Thyroid gland (tissue), 4 donors: ENCODE results near the gene GJB1. TPM values are rescaled to one million over a fixed set of nuclear protein-coding genes. Genes with fewer than 3 reads are reported as not detected.

Source experiments
- DNase-seq, 2 donors: peaks; one replicate each; pipeline ENCODE4 v3.0.0-alpha.2; 2019
- H3K27ac ChIP-seq, 3 donors: fragments of 200-600 bp; sonication (generic); 1 replicate in 2 of 3; 2 replicates in 1 of 3; pipeline ENCODE4 v1.5.1; 2016 to 2019; ENCODE audit warnings: mild to moderate bottlenecking in 1 of 3, moderate library complexity in 1 of 3
- H3K27me3 ChIP-seq: fragments of 200-600 bp; sonication (generic); one replicate; pipeline ENCODE4 v1.5.1; 2019
- H3K36me3 ChIP-seq, 2 donors: fragments of 200-600 bp; sonication (generic); one replicate each; pipeline ENCODE4 v1.5.1; 2016 to 2019
- H3K4me1 ChIP-seq, 2 donors: fragments of 200-600 bp; sonication (generic); one replicate each; pipeline ENCODE4 v1.5.1; 2017 to 2019
- H3K4me3 ChIP-seq, 3 donors: fragments of 200-600 bp; sonication (generic); replicated peaks in 1 of 3; 1 replicate in 2 of 3; 2 replicates in 1 of 3; pipeline ENCODE4 v1.5.1; 2016; ENCODE audit warnings: mild to moderate bottlenecking in 1 of 3
- H3K9me3 ChIP-seq: fragments of 200-600 bp; sonication (generic); one replicate; pipeline ENCODE4 v1.5.1; 2017
- CTCF ChIP-seq, 6 experiments: fragments of 200-600 bp in 3 of 6; fragments of 450-650 bp in 3 of 6; sonication (generic) in 3 of 6; IDR thresholded peaks; one replicate each; pipeline ENCODE4 v1.5.1; 2016 to 2019; ENCODE audit warnings: antibody characterized with exemption in 6 of 6, mild to moderate bottlenecking in 2 of 6, inconsistent platforms in 1 of 6, moderate library complexity in 1 of 6
- POLR2A ChIP-seq, 2 donors: fragments of 450-650 bp; IDR thresholded peaks; one replicate each; pipeline ENCODE4 v1.6.1; 2017; ENCODE audit warnings: antibody characterized with exemption in 2 of 2, mild to moderate bottlenecking in 2 of 2, moderate library complexity in 1 of 2
- whole genome bisulfite sequencing, 2 donors: methylation state at CpG; one replicate each; pipeline ENCODE4 v1.1.5; 2017; 5-methylcytosine and 5-hydroxymethylcytosine counted together
- intact Hi-C: fragments of 100-400 bp; cut with DNase I; formaldehyde crosslinking; loops from one replicate; pipeline ENCODE4 v1.15.1; 2023
- total RNA-seq, 4 donors: library from RNA; depleted of rRNA; stranded (reverse); fragments of >200 nt; gene quantifications; one replicate each; pipeline ENCODE4 v1.2.3, GENCODE V29; 2016

Gene GJB1
- total RNA-seq, 4 donors from 2014 or later: not detected

GRCh38 chrX:71245159-71245558 lies 22.1 kb downstream of the GJB1 start:
- TF ChIP-seq CTCF (IDR thresholded peaks at IDR 0.05) (no peak), POLR2A (IDR thresholded peaks at IDR 0.05) (no peak)
- intact Hi-C loops: no loop called here
- Histone ChIP-seq H3K4me3 (no peak overlapping the region), H3K36me3 (peaks cover 20 to 55% of the 10 kb centered on the region in 2 donors), H3K4me1 (no peaks in the 10 kb centered on the region), H3K9me3 (no peaks in the 10 kb centered on the region), H3K27me3 (no peaks in the 10 kb centered on the region), H3K27ac (no peak overlapping the region)
- no peak for DNase-seq
- WGBS, 2 donors: 67 to 83% methylated on average over 1 to 2 of the region's 2 CpGs

GRCh38 chrX:71250841-71251240 lies 27.8 kb downstream of the GJB1 start:
- TF ChIP-seq POLR2A (IDR thresholded peaks at IDR 0.05) (no peak), CTCF (IDR thresholded peaks at IDR 0.05) (no peak)
- peak; percentile 62 to 63 for DNase-seq
- Histone ChIP-seq H3K4me3 (no peak overlapping the region), H3K4me1 (peaks cover 9 to 15% of the 10 kb centered on the region in 2 donors), H3K9me3 (no peaks in the 10 kb centered on the region), H3K36me3 (peaks cover 14 to 29% of the 10 kb centered on the region in 2 donors), H3K27ac (no peak overlapping the region), H3K27me3 (no peaks in the 10 kb centered on the region)
- intact Hi-C loops: no loop called here
- WGBS, 2 donors: 34 to 50% methylated on average over 7 to 9 of the region's 9 CpGs

- intact Hi-C loops: no loop called here
- Histone ChIP-seq H3K27me3 (no peaks in the 10 kb centered on the region), H3K4me1 (peaks cover 9 to 15% of the 10 kb centered on the region in 2 donors), H3K27ac (no peak overlapping the region), H3K9me3 (no peaks in the 10 kb centered on the region), H3K4me3 (no peak overlapping the region), H3K36me3 (peaks cover 14 to 24% of the 10 kb centered on the region in 2 donors)
- peak; percentile 9 to 27 for DNase-seq
- 0 to 17% methylated on average over 1 to 4 of the region's 8 CpGs for WGBS, 2 donors
- TF ChIP-seq POLR2A (IDR thresholded peaks at IDR 0.05) (no peak), CTCF (IDR thresholded peaks at IDR 0.05) (no peak)
These were observed 28.5 kb downstream of the GJB1 start for GRCh38 chrX:71251466-71251973.

- TF ChIP-seq CTCF (IDR thresholded peaks at IDR 0.05) (no peak), POLR2A (IDR thresholded peaks at IDR 0.05) (no peak)
- H3K4me1 ChIP-seq: peaks cover 9 to 15% of the 10 kb centered on the region in 2 donors
- no peaks in the 10 kb centered on the region for H3K9me3 ChIP-seq
- no peak overlapping the region for H3K4me3 ChIP-seq
- no peak overlapping the region for H3K27ac ChIP-seq
- no peaks in the 10 kb centered on the region for H3K27me3 ChIP-seq
- DNase-seq: no peak
- peaks cover 14 to 17% of the 10 kb centered on the region in 2 donors for H3K36me3 ChIP-seq
- intact Hi-C loops: no loop called here
- WGBS, 2 donors: 67 to 76% methylated on average over 2 of the region's 2 CpGs
These were observed 29.2 kb downstream of the GJB1 start for GRCh38 chrX:71252221-71252620.

- Histone ChIP-seq H3K27ac (peak overlapping the region in 2 of 3 donors; percentile 66 to 80), H3K36me3 (peaks cover 8% of the 10 kb centered on the region in 2 donors)
- intact Hi-C loops: no loop called here
These were observed 30.4 kb downstream of the GJB1 start for GRCh38 chrX:71253253-71254091.

More at GRCh38 chrX:71253253-71254091, 30.4 kb downstream of the GJB1 start:
- Histone ChIP-seq H3K4me3 (peak overlapping the region in 2 of 3 donors; percentile 48 to 64), H3K4me1 (peaks cover 9 to 15% of the 10 kb centered on the region in 2 donors), H3K27me3 (no peaks in the 10 kb centered on the region), H3K9me3 (no peaks in the 10 kb centered on the region)
- DNase-seq: peak; percentile 43 to 44
- no peak for TF ChIP-seq POLR2A (IDR thresholded peaks at IDR 0.05)
- peak in 4 of 6 experiments; percentile 17 to 44 (median 20) for TF ChIP-seq CTCF (IDR thresholded peaks at IDR 0.05)
- 0 to 2% methylated on average over 9 to 14 of the region's 35 CpGs for WGBS, 2 donors
